H1 (cell line): ENCODE measurements around the gene PRR22. TPM values are rescaled to one million over a fixed set of nuclear protein-coding genes. Genes with fewer than 3 reads are reported as not detected.

ENCODE experiments used
- CTCF ChIA-PET: fragments of 300-600 bp; sonication (Branson Sonifier 250); formaldehyde crosslinking; loops from one replicate; lab custom pipeline; 2021; ENCODE audit not compliant: partially characterized antibody; lab: Charles Lee
- POLR2A ChIA-PET: fragments of 300-600 bp; sonication (Branson Sonifier 250); formaldehyde crosslinking; loops from one replicate; lab custom pipeline; 2021; ENCODE audit warnings: inconsistent platforms; ENCODE audit not compliant: partially characterized antibody; lab: Charles Lee
- DNase-seq, 2 experiments: peaks; one replicate each; pipeline versions ENCODE4 v3.0.0 to v3.0.0-alpha.2; 2010 to 2022; ENCODE audit warnings: low spot score in 2 of 2, low read depth in 1 of 2, mixed read lengths in 1 of 2
- FAIRE-seq: peaks from 2 replicates; lab custom pipeline; 2011; peaks lifted over from hg19 to GRCh38; lab: Jason Lieb, UNC
- H2AFZ ChIP-seq: 2 replicates; pipeline ENCODE4 v1.8.1; 2012; ENCODE audit warnings: low read length, inconsistent platforms
- H2AK5ac ChIP-seq: 2 replicates; pipeline ENCODE4 v1.6.1; 2013; ENCODE audit warnings: low read depth, low read length
- H2BK120ac ChIP-seq: replicated peaks from 2 replicates; pipeline ENCODE3; 2013; ENCODE audit warnings: low read depth, low read length, inconsistent platforms
- H2BK12ac ChIP-seq: 2 replicates; pipeline ENCODE4 v1.6.1; 2013; ENCODE audit warnings: low read depth, low read length
- H2BK15ac ChIP-seq: 2 replicates; pipeline ENCODE4 v1.6.1; 2013; ENCODE audit warnings: low read length
- H2BK20ac ChIP-seq: 2 replicates; pipeline ENCODE4 v1.6.1; 2013; ENCODE audit warnings: low read length
- H2BK5ac ChIP-seq: 2 replicates; pipeline ENCODE4 v1.6.1; 2013; ENCODE audit warnings: low read depth, low read length
- H3K14ac ChIP-seq: 2 replicates; pipeline ENCODE4 v1.6.1; 2013; ENCODE audit warnings: inconsistent platforms; ENCODE audit not compliant: insufficient read length
- H3K18ac ChIP-seq: 2 replicates; pipeline ENCODE4 v1.6.1; 2013; ENCODE audit warnings: low read length; ENCODE audit errors: extremely low read depth
- H3K23ac ChIP-seq: 2 replicates; pipeline ENCODE4 v1.6.1; 2013; ENCODE audit warnings: inconsistent platforms; ENCODE audit not compliant: insufficient read length
- H3K23me2 ChIP-seq: 2 replicates; pipeline ENCODE4 v1.6.1; 2013; ENCODE audit warnings: low read depth, low read length
- H3K27ac ChIP-seq: 2 replicates; pipeline ENCODE4 v1.6.1; 2011; ENCODE audit warnings: low read depth, low read length, inconsistent platforms
- H3K27me3 ChIP-seq, 4 experiments: replicated peaks in 1 of 4; 1 replicate in 1 of 4; 2 replicates in 3 of 4; pipeline versions ENCODE4 v1.6.1 to v1.8.1; 2011 to 2013; ENCODE audit warnings: low read length in 3 of 4, mild to moderate bottlenecking in 3 of 4, inconsistent platforms in 2 of 4, mixed read lengths in 2 of 4, moderate library complexity in 1 of 4; ENCODE audit not compliant: control insufficient read depth in 3 of 4, insufficient read depth in 3 of 4; ENCODE audit errors: extremely low read depth in 1 of 4
- H3K36me3 ChIP-seq, 4 experiments: 2 replicates each; pipeline versions ENCODE4 v1.6.1 to v1.8.1; 2011 to 2013; ENCODE audit warnings: mild to moderate bottlenecking in 4 of 4, low read length in 3 of 4, moderate library complexity in 2 of 4, control low read depth in 1 of 4, inconsistent platforms in 1 of 4; ENCODE audit not compliant: insufficient read depth in 4 of 4, control insufficient read depth in 2 of 4
- H3K4ac ChIP-seq: replicated peaks from 2 replicates; pipeline ENCODE3; 2013; ENCODE audit warnings: low read length, low read depth, mixed read lengths, inconsistent platforms; ENCODE audit not compliant: insufficient read length
- H3K4me1 ChIP-seq, 4 experiments: replicated peaks in 1 of 4; 1 replicate in 1 of 4; 2 replicates in 3 of 4; pipeline versions ENCODE4 v1.6.1 to v1.8.1; 2011 to 2013; ENCODE audit warnings: low read length in 3 of 4, inconsistent platforms in 2 of 4, mixed read lengths in 1 of 4; ENCODE audit not compliant: insufficient read depth in 4 of 4, control insufficient read depth in 3 of 4
- H3K4me2 ChIP-seq, 2 experiments: 2 replicates each; pipeline versions ENCODE4 v1.6.1 to v1.8.1; 2011 to 2013; ENCODE audit warnings: low read depth in 2 of 2, low read length in 2 of 2, control low read depth in 1 of 2, inconsistent platforms in 1 of 2, mild to moderate bottlenecking in 1 of 2; ENCODE audit not compliant: insufficient read depth in 1 of 2
- H3K4me3 ChIP-seq, 4 experiments: fragments of 200-600, 300-600 bp in 1 of 4; sonication (generic), shearing (Covaris generic), sonication (Bioruptor Twin) in 1 of 4; 2 replicates each; pipeline versions ENCODE4 v1.5.1 to v1.8.1; 2011 to 2016; ENCODE audit warnings: low read length in 4 of 4, low read depth in 3 of 4, control low read depth in 2 of 4, inconsistent platforms in 2 of 4, mild to moderate bottlenecking in 2 of 4, mixed read lengths in 1 of 4, moderate library complexity in 1 of 4; ENCODE audit not compliant: insufficient read depth in 2 of 4; ENCODE audit errors: extremely low read depth in 1 of 4
- H3K56ac ChIP-seq: replicated peaks from 2 replicates; pipeline ENCODE3; 2013; ENCODE audit warnings: low read depth, mild to moderate bottlenecking, mixed read lengths, low read length, inconsistent platforms; ENCODE audit not compliant: insufficient read length
- H3K79me1 ChIP-seq: 2 replicates; pipeline ENCODE4 v1.6.1; 2013; ENCODE audit warnings: low read depth, low read length, control low read depth
- H3K79me2 ChIP-seq, 2 experiments: 2 replicates each; pipeline versions ENCODE4 v1.6.1 to v1.8.1; 2012 to 2013; ENCODE audit warnings: low read length in 2 of 2, mild to moderate bottlenecking in 2 of 2, inconsistent platforms in 1 of 2; ENCODE audit not compliant: insufficient read depth in 2 of 2, control insufficient read depth in 1 of 2
- H3K9ac ChIP-seq, 4 experiments: replicated peaks in 1 of 4; 1 replicate in 1 of 4; 2 replicates in 3 of 4; pipeline versions ENCODE4 v1.6.1 to v1.8.1; 2011 to 2013; ENCODE audit warnings: low read depth in 3 of 4, low read length in 3 of 4, control low read depth in 2 of 4, mild to moderate bottlenecking in 2 of 4, moderate library complexity in 2 of 4, inconsistent platforms in 1 of 4; ENCODE audit errors: extremely low read depth in 1 of 4
- H3K9me3 ChIP-seq, 2 experiments: 2 replicates each; pipeline versions ENCODE4 v1.6.1 to v1.8.1; 2012 to 2013; ENCODE audit warnings: mild to moderate bottlenecking in 2 of 2, moderate library complexity in 2 of 2, control low read depth in 1 of 2, inconsistent platforms in 1 of 2, low read depth in 1 of 2, low read length in 1 of 2, mixed read lengths in 1 of 2; ENCODE audit not compliant: insufficient read depth in 2 of 2
- H4K20me1 ChIP-seq, 2 experiments: replicated peaks in 1 of 2; 2 replicates each; pipeline versions ENCODE3 to v1.8.1; 2011 to 2013; ENCODE audit warnings: inconsistent platforms in 2 of 2, low read length in 2 of 2, mild to moderate bottlenecking in 1 of 2; ENCODE audit not compliant: insufficient read depth in 2 of 2, control insufficient read depth in 1 of 2
- H4K5ac ChIP-seq: 2 replicates; pipeline ENCODE4 v1.6.1; 2013; ENCODE audit warnings: low read length, low read depth, mixed read lengths, inconsistent platforms; ENCODE audit not compliant: insufficient read length
- H4K8ac ChIP-seq: 2 replicates; pipeline ENCODE4 v1.8.0; 2013; ENCODE audit warnings: mild to moderate bottlenecking, moderate library complexity, low read length, inconsistent platforms; ENCODE audit not compliant: insufficient read depth; ENCODE audit errors: extremely low read depth
- H4K91ac ChIP-seq: replicated peaks from 2 replicates; pipeline ENCODE3; 2013; ENCODE audit warnings: low read length, mixed read lengths, inconsistent platforms; ENCODE audit not compliant: insufficient read length
- CBX5 ChIP-seq: fragments of 300-800, 300-1000 bp; sonication (generic); IDR thresholded peaks from 2 replicates; pipeline ENCODE4 v1.7.1; 2016; ENCODE audit warnings: antibody characterized with exemption, low read length, low read depth
- CHD1 ChIP-seq: IDR thresholded peaks from 2 replicates; pipeline ENCODE4 v1.6.1; 2012; ENCODE audit warnings: low read depth, low read length, improper control_type of control experiment
- GABPA ChIP-seq: IDR thresholded peaks from 2 replicates; pipeline ENCODE4 v1.6.1; 2011; ENCODE audit warnings: mild to moderate bottlenecking, low read length, moderate library complexity, borderline replicate concordance; ENCODE audit not compliant: insufficient read depth
- GTF2F1 ChIP-seq: IDR thresholded peaks from 2 replicates; pipeline ENCODE4 v1.6.1; 2012; ENCODE audit warnings: low read depth, low read length, improper control_type of control experiment, borderline replicate concordance
- HDAC2 ChIP-seq, 2 experiments: fragments of 300-600 bp in 1 of 2; sonication (generic) in 1 of 2; IDR thresholded peaks; 2 replicates each; pipeline ENCODE4 v1.6.1; 2011 to 2012; ENCODE audit warnings: low read depth in 2 of 2, low read length in 2 of 2, mild to moderate bottlenecking in 2 of 2, moderate library complexity in 2 of 2, borderline replicate concordance in 1 of 2, inconsistent platforms in 1 of 2
- KDM5A ChIP-seq: fragments of 200-600 bp; IDR thresholded peaks from 2 replicates; pipeline ENCODE4 v1.7.1; 2012; ENCODE audit warnings: mild to moderate bottlenecking, low read length, inconsistent platforms, mixed read lengths
- SIN3A ChIP-seq, 2 experiments: IDR thresholded peaks in 1 of 2; conservative IDR thresholded peaks in 1 of 2; 2 replicates each; pipeline ENCODE4 v1.6.1; 2011 to 2012; ENCODE audit warnings: low read length in 2 of 2, improper control_type of control experiment in 1 of 2, low read depth in 1 of 2, mild to moderate bottlenecking in 1 of 2
- WGBS, 2 experiments: shearing (Covaris generic) in 1 of 2; methylation state at CpG; one replicate each; pipeline versions ENCODE4 v1.1.6 to v1.1.7; 2013 to 2015; ENCODE audit warnings: low lambda C conversion rate in 2 of 2, mixed read lengths in 2 of 2, inconsistent platforms in 1 of 2, low coverage in 1 of 2, missing lambda C conversion rate in 1 of 2; ENCODE audit not compliant: insufficient replicate concordance in 2 of 2, insufficient coverage in 1 of 2, insufficient read length in 1 of 2; ENCODE audit errors: extremely low coverage in 1 of 2, missing lambda C conversion rate in 1 of 2; 5-methylcytosine and 5-hydroxymethylcytosine counted together
- polyA plus RNA-seq, 7 experiments: library from polyadenylated mRNA; depleted of rRNA in 3 of 7; stranded (reverse) in 5 of 7; unstranded in 2 of 7; fragments of >200 nt in 5 of 7; fragments of 200-250 nt in 2 of 7; gene quantifications; 1 replicate in 5 of 7; 2 replicates in 1 of 7; 4 replicates in 1 of 7; pipeline versions ENCODE4 v1.2.1 to v1.2.3, GENCODE V29; 2011 to 2013; ENCODE audit warnings: missing spikeins in 2 of 7, mixed read lengths in 2 of 7
- total RNA-seq: library from RNA; stranded (reverse); fragmentation: NEBNext Ultra II Directional; extraction: Animal tissue kit (Norgen Biotek cat#: 25700); gene quantifications from 2 replicates; pipeline ENCODE4 v1.2.1, GENCODE V29; 2021

The PRR22 gene
- total and polyA plus RNA-seq, 2 of the 8 experiments (the other 6 are each of a cell fraction or from before 2014, with no cell fraction given), result 1.9 to 2.1 TPM

DNA sequence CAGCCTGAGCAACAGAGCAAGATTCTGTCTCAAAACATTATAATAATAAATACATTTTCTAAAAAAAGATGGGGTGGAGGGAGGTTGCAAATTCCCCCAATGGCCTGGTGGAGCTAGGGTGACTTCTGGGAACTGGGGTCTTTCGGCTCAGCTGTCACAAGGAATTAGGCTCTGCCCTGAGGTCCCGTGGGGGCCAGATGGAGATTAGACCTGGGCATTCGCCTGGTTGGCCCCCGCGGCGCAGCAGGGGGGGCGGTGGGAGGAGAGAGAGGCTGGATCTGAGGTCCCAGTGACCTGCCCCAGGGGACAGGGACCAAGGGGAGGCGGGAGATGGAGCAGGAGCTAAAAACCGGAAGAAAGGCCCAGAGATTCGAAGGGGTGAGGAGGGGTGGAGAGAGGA lies 40.2 kb upstream of the PRR22 start:
- H2BK12ac ChIP-seq, result no peak overlapping the region
- no peak overlapping the region for H3K4ac ChIP-seq
- H3K23ac ChIP-seq, result no peak overlapping the region
- H3K36me3 ChIP-seq, result no peaks in the 10 kb centered on the region
- peaks cover 0 to 8% (median 6%) of the 10 kb centered on the region in 4 experiments; a peak in 6 of 7 replicates for H3K4me1 ChIP-seq
- DNase-seq, result no peak
- H3K4me2 ChIP-seq, result no peak overlapping the region
- H3K23me2 ChIP-seq, result peaks cover 12% of the 10 kb centered on the region; the same call in 1 of the 2 replicates
- no peaks in the 10 kb centered on the region for H3K9me3 ChIP-seq
- CTCF ChIA-PET, result interaction anchor here (0.5 to 3.7 kb wide), 7 partner anchors 11 to 68 kb away, joined by 3 to 32 read pairs (median 5); partner anchors contain the start of gene NRTN
- peaks cover 0 to 4% of the 10 kb centered on the region in 2 experiments for H4K20me1 ChIP-seq
- H2BK15ac ChIP-seq, result no peak overlapping the region
- no peaks in the 10 kb centered on the region for H3K79me2 ChIP-seq
- no peak overlapping the region for H2BK20ac ChIP-seq
- no peak overlapping the region for H2BK5ac ChIP-seq
- no peak overlapping the region for H2BK120ac ChIP-seq
- WGBS, 2 experiments, result 86% methylated on average over 9 of the region's 10 CpGs; no CpG with 5 or more reads in 1 of the 2 experiments
- H3K56ac ChIP-seq, result no peak overlapping the region
- H4K8ac ChIP-seq, result 0 out of 2 replicates have a peak overlapping the region, but pooled peaks have one; percentile 25
- no peak overlapping the region for H4K5ac ChIP-seq
- H3K27me3 ChIP-seq, result no peaks in the 10 kb centered on the region; a peak in 1 of 7 replicates
- TF ChIP-seq GTF2F1, result no peak
- no peak for TF ChIP-seq GABPA
- no peak for TF ChIP-seq HDAC2 (IDR thresholded peaks at IDR 0.05; ENCODE audit: borderline replicate concordance in 1 of 2, low read depth in 2 of 2, low read length in 2 of 2)
- TF ChIP-seq CBX5, result no peak
- no peak for TF ChIP-seq KDM5A
- no peak for TF ChIP-seq SIN3A (conservative IDR thresholded peaks at IDR 0.05 in 1 of 2, IDR thresholded peaks at IDR 0.05 in 1 of 2; ENCODE audit: low read depth in 1 of 2, low read length in 2 of 2)
- TF ChIP-seq CHD1, result no peak
- H2AK5ac ChIP-seq, result no peak overlapping the region
- H4K91ac ChIP-seq, result no peak overlapping the region
- H3K18ac ChIP-seq, result no peak overlapping the region
- H3K9ac ChIP-seq, result no peak overlapping the region
- no peaks in the 10 kb centered on the region for H3K79me1 ChIP-seq
- H2AFZ ChIP-seq, result no peak overlapping the region
- H3K27ac ChIP-seq, result no peak overlapping the region
- no peak for FAIRE-seq
- no peak overlapping the region for H3K14ac ChIP-seq
- no peak overlapping the region for H3K4me3 ChIP-seq
- POLR2A ChIA-PET, result interaction anchor here (0.6 to 2.1 kb wide), 5 partner anchors 16 to 106 kb away, joined by 3 to 8 read pairs (median 5); partner anchors contain the start of genes FUT3 and NRTN
